Right ventricle myocardium inferior (tissue), 1 donor: ENCODE measurements around the gene PLGLB2. TPM values are rescaled to one million over a fixed set of nuclear protein-coding genes. Genes with fewer than 3 reads are reported as not detected.
"Not testable (repeated sequence)": the region's sequence is repeated elsewhere in the genome, so short reads cannot be mapped to it uniquely, and the experiment has no call there.

Experiments
- ATAC-seq: fragments of 200-7000 bp; cut with Tn5 transposase; one replicate; pipeline ENCODE4 v1.9.1; 2020; ENCODE audit warnings: mild to moderate bottlenecking, moderate library complexity
- DNase-seq: peaks from one replicate; pipeline ENCODE4 v3.0.0; 2021; ENCODE audit errors: missing footprints
- intact Hi-C: fragments of 100-400 bp; cut with DNase I; formaldehyde crosslinking; loops from one replicate; pipeline ENCODE4 v1.11.0; 2022
- long read RNA-seq: library from polyadenylated mRNA; unstranded; transcript quantifications from one replicate; pipeline ENCODE4 v2.0.0, GENCODE V29; 2021
- total RNA-seq: library from RNA; stranded (reverse); fragmentation: NEBNext Ultra II Directional; extraction: Animal tissue kit (Norgen Biotek cat#: 25700); gene quantifications from one replicate; pipeline ENCODE4 v1.2.1, GENCODE V29; 2021
- donor health status: DM: no; HTN: yes; CAD: no; lungs with severe emphysema.

Gene PLGLB2
- total RNA-seq: 2.0 TPM
- long read RNA-seq: 0 reads

- ATAC-seq, intact Hi-C loops, DNase-seq: not testable (repeated sequence)
Measured at GRCh38 chr2:87747791-87748190, at the start of gene PLGLB2. TSS of gene PLGLB2 (plus strand) at chr2:87748087. CDS start at chr2:87748154, 67 bp downstream.

GRCh38 chr2:87704572-87705323 is 43.1 kb upstream of the PLGLB2 start:
- ATAC-seq, DNase-seq, intact Hi-C loops: not testable (repeated sequence)

- intact Hi-C loops, ATAC-seq, DNase-seq: not testable (repeated sequence)
Measured at GRCh38 chr2:87708368-87708767, 39.5 kb upstream of the PLGLB2 start.

- DNase-seq, intact Hi-C loops: not testable (repeated sequence)
- peak; percentile 28 for ATAC-seq
Measured at GRCh38 chr2:87727940-87728599, 19.8 kb upstream of the PLGLB2 start.

GRCh38 chr2:87740928-87741327 is 7.0 kb upstream of the PLGLB2 start:
- DNase-seq, ATAC-seq, intact Hi-C loops: not testable (repeated sequence)

GRCh38 chr2:87742393-87743108 is 5.3 kb upstream of the PLGLB2 start:
- intact Hi-C loops, DNase-seq: not testable (repeated sequence)
- ATAC-seq: peak; percentile 52

GRCh38 chr2:87743638-87744037 is 4.2 kb upstream of the PLGLB2 start:
- ATAC-seq, DNase-seq, intact Hi-C loops: not testable (repeated sequence)

GRCh38 chr2:87745353-87745951 is 2.4 kb upstream of the PLGLB2 start:
- DNase-seq, ATAC-seq, intact Hi-C loops: not testable (repeated sequence)

- ATAC-seq, intact Hi-C loops, DNase-seq: not testable (repeated sequence)
Measured at GRCh38 chr2:87748524-87748923, 637 bp downstream of the PLGLB2 start.

GRCh38 chr2:87750560-87750959 is 2.7 kb downstream of the PLGLB2 start:
- DNase-seq, ATAC-seq, intact Hi-C loops: not testable (repeated sequence)

- ATAC-seq, DNase-seq, intact Hi-C loops: not testable (repeated sequence)
Measured at GRCh38 chr2:87754759-87755158, 6.9 kb downstream of the PLGLB2 start.

Other genes starting within 250 kb of the PLGLB2 start
- 1.6 TPM for gene RGPD2, start 77.7 kb downstream of the PLGLB2 start, total RNA-seq